Measurements from ENCODE around the gene TBX6. TPM values are rescaled to one million over a fixed set of nuclear protein-coding genes. Genes with fewer than 3 reads are reported as not detected.

The TBX6 gene
- polyA plus RNA-seq, 1 donor from 2014 or later: not detected

DNA sequence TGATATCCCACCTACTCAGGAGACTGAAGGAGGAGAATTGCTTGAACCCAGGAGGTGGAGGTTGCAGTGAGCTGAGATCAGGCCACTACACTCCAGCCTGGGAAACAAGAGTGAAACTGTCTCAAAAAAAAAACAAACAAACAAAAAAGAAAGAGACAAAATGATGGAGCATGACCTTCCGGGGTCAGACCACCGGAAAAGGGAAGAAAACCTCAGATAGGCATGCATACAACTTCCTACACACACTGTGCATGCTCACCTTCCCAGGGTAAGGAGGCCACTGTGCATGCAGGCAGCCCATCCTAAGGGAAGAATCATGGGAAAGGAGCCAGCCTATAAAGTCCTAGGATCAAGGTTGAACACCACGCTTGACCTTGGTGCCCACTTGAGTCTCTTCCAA lies 40.9 kb upstream of the TBX6 start:
- no peaks in the 10 kb centered on the region for H3F3A ChIP-seq (ENCODE audit: insufficient read depth, low read length, poor library complexity, severe bottlenecking)
- no peak overlapping the region for H3K9ac ChIP-seq (ENCODE audit: low read length)
- no peaks in the 10 kb centered on the region for H4K20me1 ChIP-seq (ENCODE audit: insufficient read depth)
- H3K9me3 ChIP-seq (ENCODE audit: low read length): no peaks in the 10 kb centered on the region
- H3K27me3 ChIP-seq (ENCODE audit: insufficient read depth, low read depth, low read length): no peaks in the 10 kb centered on the region
- H3K36me3 ChIP-seq (ENCODE audit: insufficient read depth, low read length): no peaks in the 10 kb centered on the region
- H3K4me3 ChIP-seq (ENCODE audit: low read length): no peak overlapping the region
- no peaks in the 10 kb centered on the region for H3K9me2 ChIP-seq (ENCODE audit: insufficient read depth, low read length)
- no peak for TF ChIP-seq EZH2 (IDR thresholded peaks at IDR 0.05; ENCODE audit: borderline replicate concordance, insufficient read depth, low read length, poor library complexity, severe bottlenecking)
- H3K79me2 ChIP-seq (replicated peaks; ENCODE audit: insufficient read depth, low read length): no peaks in the 10 kb centered on the region
- H3K27ac ChIP-seq (ENCODE audit: low read length): no peak overlapping the region
- no peak overlapping the region for H3K4me2 ChIP-seq (ENCODE audit: low read length)
- no peak overlapping the region for H2AFZ ChIP-seq (ENCODE audit: low read depth, low read length)

DNA sequence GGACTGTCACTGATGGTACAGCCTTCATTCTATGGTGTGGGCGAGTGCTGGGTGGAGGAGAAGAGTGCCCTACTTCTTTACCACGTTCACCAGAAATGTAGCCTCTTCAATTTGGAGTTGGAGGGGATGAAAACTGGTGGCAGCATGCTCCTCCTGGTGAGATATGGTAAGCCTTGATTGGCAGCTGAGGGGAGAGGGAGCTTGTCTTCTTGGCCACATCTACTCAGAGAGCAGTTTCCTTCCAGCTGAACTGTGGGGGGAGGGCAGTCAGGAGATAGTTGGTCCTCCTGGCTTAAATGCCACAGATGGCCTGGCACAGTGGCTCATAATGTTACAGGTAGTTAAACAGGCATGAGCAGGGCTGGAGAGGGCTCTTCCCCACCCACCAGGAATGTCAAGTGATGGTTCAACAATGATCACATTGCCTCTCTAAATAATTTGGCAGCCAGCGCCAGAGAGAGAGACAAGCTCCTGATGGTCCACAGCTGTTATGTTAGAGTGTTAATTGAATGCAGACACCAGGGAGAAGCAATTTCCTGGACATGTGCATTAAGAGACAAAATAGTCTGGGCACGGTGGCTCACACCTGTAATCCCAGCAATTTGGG lies 40.2 kb upstream of the TBX6 start:
- no peaks in the 10 kb centered on the region for H3K36me3 ChIP-seq (ENCODE audit: insufficient read depth, low read length)
- H3K27ac ChIP-seq (ENCODE audit: low read length): no peak overlapping the region
- H2AFZ ChIP-seq (ENCODE audit: low read depth, low read length): no peak overlapping the region
- H3K4me2 ChIP-seq (ENCODE audit: low read length): no peak overlapping the region
- no peaks in the 10 kb centered on the region for H3K9me2 ChIP-seq (ENCODE audit: insufficient read depth, low read length)
- H3F3A ChIP-seq (ENCODE audit: insufficient read depth, low read length, poor library complexity, severe bottlenecking): no peaks in the 10 kb centered on the region
- H4K20me1 ChIP-seq (ENCODE audit: insufficient read depth): no peaks in the 10 kb centered on the region
- H3K9ac ChIP-seq (ENCODE audit: low read length): no peak overlapping the region
- no peaks in the 10 kb centered on the region for H3K27me3 ChIP-seq (ENCODE audit: insufficient read depth, low read depth, low read length)
- H3K4me3 ChIP-seq (ENCODE audit: low read length): no peak overlapping the region
- no peaks in the 10 kb centered on the region for H3K9me3 ChIP-seq (ENCODE audit: low read length)
- TF ChIP-seq, protein P1, sequence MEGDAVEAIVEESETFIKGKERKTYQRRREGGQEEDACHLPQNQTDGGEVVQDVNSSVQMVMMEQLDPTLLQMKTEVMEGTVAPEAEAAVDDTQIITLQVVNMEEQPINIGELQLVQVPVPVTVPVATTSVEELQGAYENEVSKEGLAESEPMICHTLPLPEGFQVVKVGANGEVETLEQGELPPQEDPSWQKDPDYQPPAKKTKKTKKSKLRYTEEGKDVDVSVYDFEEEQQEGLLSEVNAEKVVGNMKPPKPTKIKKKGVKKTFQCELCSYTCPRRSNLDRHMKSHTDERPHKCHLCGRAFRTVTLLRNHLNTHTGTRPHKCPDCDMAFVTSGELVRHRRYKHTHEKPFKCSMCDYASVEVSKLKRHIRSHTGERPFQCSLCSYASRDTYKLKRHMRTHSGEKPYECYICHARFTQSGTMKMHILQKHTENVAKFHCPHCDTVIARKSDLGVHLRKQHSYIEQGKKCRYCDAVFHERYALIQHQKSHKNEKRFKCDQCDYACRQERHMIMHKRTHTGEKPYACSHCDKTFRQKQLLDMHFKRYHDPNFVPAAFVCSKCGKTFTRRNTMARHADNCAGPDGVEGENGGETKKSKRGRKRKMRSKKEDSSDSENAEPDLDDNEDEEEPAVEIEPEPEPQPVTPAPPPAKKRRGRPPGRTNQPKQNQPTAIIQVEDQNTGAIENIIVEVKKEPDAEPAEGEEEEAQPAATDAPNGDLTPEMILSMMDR (IDR thresholded peaks at IDR 0.05; ENCODE audit: poor library complexity, severe bottlenecking): no peak
- TF ChIP-seq POLR2AphosphoS5 (IDR thresholded peaks at IDR 0.05): no peak
- no peak for TF ChIP-seq EZH2 (IDR thresholded peaks at IDR 0.05; ENCODE audit: borderline replicate concordance, insufficient read depth, low read length, poor library complexity, severe bottlenecking)
- no peak for TF ChIP-seq MXI1 (conservative IDR thresholded peaks at IDR 0.05; ENCODE audit: poor library complexity, severe bottlenecking)
- TF ChIP-seq SMC3 (conservative IDR thresholded peaks at IDR 0.05; ENCODE audit: poor library complexity): no peak
- TF ChIP-seq, protein P2, sequence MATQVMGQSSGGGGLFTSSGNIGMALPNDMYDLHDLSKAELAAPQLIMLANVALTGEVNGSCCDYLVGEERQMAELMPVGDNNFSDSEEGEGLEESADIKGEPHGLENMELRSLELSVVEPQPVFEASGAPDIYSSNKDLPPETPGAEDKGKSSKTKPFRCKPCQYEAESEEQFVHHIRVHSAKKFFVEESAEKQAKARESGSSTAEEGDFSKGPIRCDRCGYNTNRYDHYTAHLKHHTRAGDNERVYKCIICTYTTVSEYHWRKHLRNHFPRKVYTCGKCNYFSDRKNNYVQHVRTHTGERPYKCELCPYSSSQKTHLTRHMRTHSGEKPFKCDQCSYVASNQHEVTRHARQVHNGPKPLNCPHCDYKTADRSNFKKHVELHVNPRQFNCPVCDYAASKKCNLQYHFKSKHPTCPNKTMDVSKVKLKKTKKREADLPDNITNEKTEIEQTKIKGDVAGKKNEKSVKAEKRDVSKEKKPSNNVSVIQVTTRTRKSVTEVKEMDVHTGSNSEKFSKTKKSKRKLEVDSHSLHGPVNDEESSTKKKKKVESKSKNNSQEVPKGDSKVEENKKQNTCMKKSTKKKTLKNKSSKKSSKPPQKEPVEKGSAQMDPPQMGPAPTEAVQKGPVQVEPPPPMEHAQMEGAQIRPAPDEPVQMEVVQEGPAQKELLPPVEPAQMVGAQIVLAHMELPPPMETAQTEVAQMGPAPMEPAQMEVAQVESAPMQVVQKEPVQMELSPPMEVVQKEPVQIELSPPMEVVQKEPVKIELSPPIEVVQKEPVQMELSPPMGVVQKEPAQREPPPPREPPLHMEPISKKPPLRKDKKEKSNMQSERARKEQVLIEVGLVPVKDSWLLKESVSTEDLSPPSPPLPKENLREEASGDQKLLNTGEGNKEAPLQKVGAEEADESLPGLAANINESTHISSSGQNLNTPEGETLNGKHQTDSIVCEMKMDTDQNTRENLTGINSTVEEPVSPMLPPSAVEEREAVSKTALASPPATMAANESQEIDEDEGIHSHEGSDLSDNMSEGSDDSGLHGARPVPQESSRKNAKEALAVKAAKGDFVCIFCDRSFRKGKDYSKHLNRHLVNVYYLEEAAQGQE (IDR thresholded peaks at IDR 0.05; ENCODE audit: borderline replicate concordance): no peak
- TF ChIP-seq RAD21 (conservative IDR thresholded peaks at IDR 0.05): no peak
- no peak for TF ChIP-seq TAF1 (IDR thresholded peaks at IDR 0.05; ENCODE audit: low read depth)
- TF ChIP-seq EP300 (conservative IDR thresholded peaks at IDR 0.05; ENCODE audit: poor library complexity, severe bottlenecking): no peak
- H3K79me2 ChIP-seq (replicated peaks; ENCODE audit: insufficient read depth, low read length): no peaks in the 10 kb centered on the region

Measured in neural cell (in vitro differentiated cells).